ENCODE data around the gene CLEC4M.

Gene CLEC4M

GRCh38 chr19:7818806-7819205 is 55.8 kb downstream of the CLEC4M start:
- DNase-seq = no peak

All from NCI-H446 treated with DMSO at 0.1 percent for 48 hours (cell line).